ENCODE measurements around the gene CYTH3. TPM values are rescaled to one million over a fixed set of nuclear protein-coding genes. Genes with fewer than 3 reads are reported as not detected.

The CYTH3 gene
- total RNA-seq, 1 donor from 2014 or later = 24.1 TPM

DNA sequence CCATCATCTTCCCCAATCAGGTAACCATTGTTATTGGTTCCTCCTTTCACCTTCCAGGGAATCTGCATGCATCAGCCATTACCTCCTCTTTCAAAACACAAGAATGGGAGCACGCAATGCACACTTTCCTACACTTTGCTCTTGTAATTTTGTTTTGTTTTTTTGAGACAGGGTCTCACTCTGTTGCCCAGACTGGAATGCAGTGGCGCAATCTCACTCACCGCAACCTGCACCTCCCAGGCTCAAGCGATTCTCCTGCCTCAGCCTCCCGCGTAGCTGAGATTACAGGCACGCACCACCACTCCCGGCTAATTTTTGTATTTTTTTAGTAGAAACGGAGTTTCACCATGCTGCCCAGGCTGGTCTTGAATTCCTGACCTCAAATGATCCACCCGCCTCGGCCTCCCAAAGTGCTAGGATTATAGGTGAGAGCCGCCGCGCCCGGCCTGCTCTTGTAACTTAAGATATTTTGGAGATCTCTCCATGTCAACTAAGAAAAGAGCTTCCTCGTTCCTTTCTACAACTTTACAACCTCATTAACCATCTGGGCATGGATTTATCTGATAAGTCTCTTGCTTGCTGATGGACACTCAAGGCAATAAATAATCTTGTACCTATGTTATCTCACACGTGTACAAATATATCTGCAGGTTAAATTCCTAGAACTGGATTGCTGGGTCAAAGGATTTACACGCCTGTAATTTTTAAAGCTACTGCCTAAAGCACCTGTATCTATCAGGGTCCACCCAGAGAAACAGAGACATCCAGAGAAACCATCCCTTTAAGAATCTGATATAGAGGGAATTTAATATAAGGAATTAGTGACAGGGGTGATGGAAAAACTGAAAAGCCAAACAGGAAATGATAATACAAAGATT, 4.2 kb downstream of the CYTH3 start:
- Mint-ChIP-seq H3K4me3 (no peak overlapping the region), H3K36me3 (ENCODE audit: low read depth) (no peaks in the 10 kb centered on the region), H3K27me3 (ENCODE audit: low read depth) (peaks cover 15% of the 10 kb centered on the region), H3K4me1 (peaks cover 47% of the 10 kb centered on the region), H3K27ac (ENCODE audit: unreplicated experiment) (no peak overlapping the region), H3K9me3 (no peaks in the 10 kb centered on the region)
- no peak for TF ChIP-seq CTCF (conservative IDR thresholded peaks at IDR 0.05)
- no peak for DNase-seq (ENCODE audit: low read depth, low spot score)

- no peak for TF ChIP-seq CTCF (conservative IDR thresholded peaks at IDR 0.05)
- H3K4me3 Mint-ChIP-seq = no peak overlapping the region
- peaks cover 13% of the 10 kb centered on the region for H3K27me3 Mint-ChIP-seq (ENCODE audit: low read depth)
- no peak overlapping the region for H3K27ac Mint-ChIP-seq (ENCODE audit: unreplicated experiment)
- no peaks in the 10 kb centered on the region for H3K36me3 Mint-ChIP-seq (ENCODE audit: low read depth)
- no peak for DNase-seq (ENCODE audit: low read depth, low spot score)
- H3K9me3 Mint-ChIP-seq = no peaks in the 10 kb centered on the region
- peaks cover 46% of the 10 kb centered on the region for H3K4me1 Mint-ChIP-seq
Observed at GRCh38 chr7:6266699-6267098, 5.7 kb downstream of the CYTH3 start.

DNA sequence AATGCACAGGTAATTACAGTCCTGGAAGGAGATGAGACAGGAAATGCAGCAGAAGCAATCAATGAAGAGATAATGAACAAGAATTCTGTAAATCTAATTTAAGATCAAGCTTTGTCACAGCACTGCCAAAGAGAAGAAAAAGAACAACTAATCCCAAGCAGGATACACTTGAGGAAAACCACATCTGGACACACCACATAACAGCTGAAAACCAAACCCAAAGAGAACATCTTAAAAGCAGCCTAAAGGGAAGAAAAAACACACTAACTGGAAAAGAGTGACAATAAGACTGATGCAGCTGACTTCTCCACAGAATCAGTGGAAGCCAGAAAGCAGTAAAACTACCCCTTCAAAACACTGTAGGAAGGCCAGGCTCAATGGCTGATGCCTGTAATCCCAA, 10.2 kb downstream of the CYTH3 start:
- DNase-seq (ENCODE audit: low read depth, low spot score) = no peak
- H3K4me3 Mint-ChIP-seq = no peak overlapping the region
- H3K36me3 Mint-ChIP-seq (ENCODE audit: low read depth) = no peaks in the 10 kb centered on the region
- peaks cover 46% of the 10 kb centered on the region for H3K4me1 Mint-ChIP-seq
- H3K9me3 Mint-ChIP-seq = no peaks in the 10 kb centered on the region
- H3K27me3 Mint-ChIP-seq (ENCODE audit: low read depth) = no peaks in the 10 kb centered on the region
- no peak overlapping the region for H3K27ac Mint-ChIP-seq (ENCODE audit: unreplicated experiment)
- no peak for TF ChIP-seq CTCF (conservative IDR thresholded peaks at IDR 0.05)

DNA sequence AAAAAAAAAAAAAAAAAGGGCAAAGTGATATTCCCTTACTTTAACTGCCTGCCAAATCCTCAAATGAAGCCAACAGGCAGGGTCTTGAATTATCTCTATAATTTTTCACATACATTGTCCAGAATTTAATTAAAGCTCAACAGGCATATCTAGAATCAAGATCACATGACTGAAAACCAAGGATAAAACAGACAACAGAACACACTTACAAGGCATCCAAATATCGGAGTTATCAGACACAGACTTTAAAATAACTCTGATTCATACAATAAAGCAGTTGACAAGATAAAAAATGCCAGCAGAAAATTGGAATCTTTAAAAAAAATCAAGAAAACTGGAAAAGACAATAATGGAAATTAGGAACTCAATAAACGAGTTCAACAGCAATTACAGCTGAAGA, 10.7 kb downstream of the CYTH3 start:
- no peaks in the 10 kb centered on the region for H3K27me3 Mint-ChIP-seq (ENCODE audit: low read depth)
- TF ChIP-seq CTCF (conservative IDR thresholded peaks at IDR 0.05) = no peak
- no peaks in the 10 kb centered on the region for H3K36me3 Mint-ChIP-seq (ENCODE audit: low read depth)
- H3K4me3 Mint-ChIP-seq = no peak overlapping the region
- H3K9me3 Mint-ChIP-seq = no peaks in the 10 kb centered on the region
- H3K27ac Mint-ChIP-seq (ENCODE audit: unreplicated experiment) = no peak overlapping the region
- H3K4me1 Mint-ChIP-seq = peaks cover 51% of the 10 kb centered on the region
- DNase-seq (ENCODE audit: low read depth, low spot score) = no peak

GRCh38 chr7:6260291-6261187, 11.9 kb downstream of the CYTH3 start:
- Mint-ChIP-seq H3K36me3 (ENCODE audit: low read depth) (no peaks in the 10 kb centered on the region), H3K4me3 (no peak overlapping the region), H3K4me1 (peaks cover 51% of the 10 kb centered on the region), H3K27ac (ENCODE audit: unreplicated experiment) (no peak overlapping the region), H3K9me3 (no peaks in the 10 kb centered on the region), H3K27me3 (ENCODE audit: low read depth) (no peaks in the 10 kb centered on the region)
- DNase-seq (ENCODE audit: low read depth, low spot score) = no peak
- TF ChIP-seq CTCF (conservative IDR thresholded peaks at IDR 0.05) = no peak
